OCI-LY7 (cell line): Measurements from ENCODE around the gene ABCC1. TPM values are rescaled to one million over a fixed set of nuclear protein-coding genes. Genes with fewer than 3 reads are reported as not detected.

Source experiments
- BruUV-seq: library from RNA; stranded (reverse); fragments of 400-500 nt; replicated peaks from 2 replicates; lab custom pipeline; 2021; lab: Mats Ljungman, UMichigan
- CTCF ChIA-PET: fragments of 300-600 bp; sonication (Branson Sonifier 250); formaldehyde crosslinking; loops from one replicate; lab custom pipeline; 2022; ENCODE audit warnings: antibody characterized with exemption; ENCODE audit not compliant: unreplicated experiment; lab: Charles Lee
- POLR2A ChIA-PET: fragments of 300-600 bp; sonication (Branson Sonifier 250); formaldehyde crosslinking; loops from one replicate; lab custom pipeline; 2022; ENCODE audit warnings: antibody characterized with exemption; lab: Charles Lee
- DNase-seq: peaks from one replicate; pipeline ENCODE4 v3.0.0-alpha.2; 2015; ENCODE audit warnings: low spot score
- H2AFZ ChIP-seq: fragments of 200-600 bp; sonication (generic), shearing (Covaris generic); 2 replicates; pipeline ENCODE4 v1.6.1; 2014; ENCODE audit warnings: mild to moderate bottlenecking, antibody characterized with exemption, low read length, moderate library complexity
- H3K27ac ChIP-seq: fragments of 200-600 bp; sonication (generic); 2 replicates; pipeline ENCODE4 v1.5.1; 2014; ENCODE audit warnings: mixed run types, low read depth, mild to moderate bottlenecking, moderate library complexity, low read length, inconsistent platforms; ENCODE audit not compliant: poor library complexity, severe bottlenecking
- H3K36me3 ChIP-seq: fragments of 200-600 bp; sonication (generic); 2 replicates; pipeline ENCODE4 v1.6.1; 2014; ENCODE audit warnings: mild to moderate bottlenecking, antibody characterized with exemption, low read length, moderate library complexity, mixed read lengths; ENCODE audit not compliant: insufficient read depth
- H3K4me1 ChIP-seq: fragments of 200-600 bp; sonication (generic); 2 replicates; pipeline ENCODE4 v1.5.1; 2014; ENCODE audit warnings: mild to moderate bottlenecking, low read length; ENCODE audit not compliant: insufficient read depth, poor library complexity, severe bottlenecking
- H3K4me2 ChIP-seq: fragments of 200-600 bp; sonication (generic); 2 replicates; pipeline ENCODE4 v1.6.1; 2014; ENCODE audit warnings: mild to moderate bottlenecking, low read length
- H3K4me3 ChIP-seq: fragments of 200-600 bp; sonication (generic); 2 replicates; pipeline ENCODE4 v1.5.1; 2014; ENCODE audit warnings: mild to moderate bottlenecking, low read depth, low read length; ENCODE audit not compliant: poor library complexity, severe bottlenecking
- H3K79me2 ChIP-seq: fragments of 200-600 bp; sonication (generic); 2 replicates; pipeline ENCODE4 v1.6.1; 2016; ENCODE audit warnings: low read depth, mild to moderate bottlenecking, low read length, moderate library complexity, mixed read lengths; ENCODE audit not compliant: insufficient read depth
- H3K9me2 ChIP-seq: fragments of 200-600 bp; sonication (generic); 2 replicates; pipeline ENCODE4 v1.6.1; 2016; ENCODE audit warnings: mild to moderate bottlenecking, low read length, mixed read lengths; ENCODE audit not compliant: insufficient read depth
- H3K9me3 ChIP-seq: fragments of 200-600 bp; sonication (generic); 2 replicates; pipeline ENCODE4 v1.6.1; 2014; ENCODE audit warnings: mild to moderate bottlenecking, mixed run types, low read length, mixed read lengths
- H4K20me1 ChIP-seq: fragments of 200-600 bp; sonication (generic); 2 replicates; pipeline ENCODE4 v1.6.1; 2014; ENCODE audit warnings: mild to moderate bottlenecking, antibody characterized with exemption, low read length, moderate library complexity, mixed read lengths; ENCODE audit not compliant: insufficient read depth
- EZH2phosphoT487 ChIP-seq: fragments of 200-600 bp; sonication (generic); IDR thresholded peaks from 2 replicates; pipeline ENCODE4 v1.6.1; 2018; ENCODE audit warnings: low read depth, borderline replicate concordance, mild to moderate bottlenecking, mixed run types, antibody characterized with exemption, low read length, moderate library complexity, mixed read lengths
- intact Hi-C: fragments of 100-400 bp; cut with micrococcal nuclease; formaldehyde crosslinking; loops from one replicate; pipeline ENCODE4 v1.10.0; 2022; ENCODE audit not compliant: unreplicated experiment
- total RNA-seq, 2 experiments: library from RNA; depleted of rRNA in 1 of 2; stranded (reverse); fragments of >200 nt in 1 of 2; shearing (Covaris generic) in 1 of 2; gene quantifications; 2 replicates each; pipeline ENCODE4 v1.2.3, GENCODE V29; 2014 to 2022
- TF ChIP-seq, protein P1 (sequence below): fragments of 200-600 bp; sonication (generic); conservative IDR thresholded peaks from 2 replicates; pipeline ENCODE4 v1.5.1; 2014; ENCODE audit warnings: mild to moderate bottlenecking, antibody characterized with exemption, low read length, moderate library complexity, mixed read lengths

ABCC1 gene
- total RNA-seq, 2 experiments from 2014 or later, result 39.9 to 71.8 TPM

DNA sequence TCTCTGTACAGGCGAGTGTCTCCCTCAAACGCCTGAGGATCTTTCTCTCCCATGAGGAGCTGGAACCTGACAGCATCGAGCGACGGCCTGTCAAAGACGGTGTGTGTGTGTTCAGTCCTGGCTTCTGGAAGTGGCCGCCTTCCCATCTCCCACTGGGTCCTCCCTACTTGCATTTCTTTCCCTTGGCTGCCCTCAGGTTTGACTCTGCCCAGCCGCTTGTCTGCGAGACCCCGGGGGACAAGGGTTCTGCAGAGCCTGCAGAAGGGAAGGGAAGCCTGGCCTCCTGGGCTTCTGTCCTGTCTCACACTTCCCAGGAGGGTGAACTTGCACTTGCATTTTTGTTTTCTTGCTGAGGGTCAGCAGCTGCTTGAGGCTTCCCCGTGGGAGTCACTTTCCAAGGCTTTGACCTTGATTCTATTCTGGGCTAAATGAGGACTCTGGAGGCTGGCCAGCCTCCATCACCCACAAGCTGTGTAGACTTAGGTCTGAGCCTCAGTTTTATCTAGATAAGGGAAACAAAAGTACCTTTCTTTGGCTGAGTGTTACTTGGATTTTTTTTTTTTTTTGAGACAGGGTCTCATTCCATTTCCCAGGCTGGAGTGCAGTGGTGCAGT, 122.3 kb downstream of the ABCC1 start:
- H3K9me3 ChIP-seq, result no peaks in the 10 kb centered on the region
- no peaks in the 10 kb centered on the region for H4K20me1 ChIP-seq
- ChIA-PET POLR2A (no interaction called here), CTCF (no interaction called here)
- H3K4me2 ChIP-seq, result no peak overlapping the region
- BruUV-seq, result no TSS peak
- H3K36me3 ChIP-seq, result peaks cover 88% of the 10 kb centered on the region
- no peak overlapping the region for H2AFZ ChIP-seq
- H3K4me1 ChIP-seq, result peaks cover 19% of the 10 kb centered on the region
- H3K79me2 ChIP-seq, result no peaks in the 10 kb centered on the region
- H3K27ac ChIP-seq, result no peak overlapping the region
- TF ChIP-seq EZH2phosphoT487, result no peak
- intact Hi-C loops, result no loop called here
- DNase-seq, result no peak
- no peak overlapping the region for H3K4me3 ChIP-seq
- H3K9me2 ChIP-seq, result no peaks in the 10 kb centered on the region

DNA sequence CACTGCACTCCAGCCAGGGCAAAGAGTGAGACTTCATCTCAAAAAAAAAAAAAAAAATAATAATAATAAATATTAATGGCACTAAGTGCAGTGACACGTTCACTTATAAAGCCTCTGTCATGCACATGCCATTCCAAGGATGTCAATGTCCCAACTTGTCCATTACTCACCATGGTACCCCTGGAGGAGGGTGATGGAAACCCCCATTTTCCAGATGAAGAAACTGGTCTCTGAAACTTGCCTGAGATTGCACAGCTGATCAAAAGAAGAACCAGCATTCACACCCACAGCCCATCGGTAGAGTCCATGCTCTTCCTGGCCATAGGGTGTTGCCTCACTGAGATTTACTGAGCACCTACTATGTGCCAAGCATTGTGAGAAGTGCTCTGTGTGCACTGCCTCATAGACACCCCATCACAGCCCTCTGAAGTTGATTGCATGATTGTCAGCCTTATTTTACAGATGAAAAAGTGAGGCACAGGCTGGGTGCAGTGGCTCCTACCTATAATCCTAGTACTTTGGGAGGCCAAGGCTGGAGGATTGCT, 123.7 kb downstream of the ABCC1 start:
- Histone ChIP-seq H3K9me2 (no peaks in the 10 kb centered on the region), H3K36me3 (peaks cover 87% of the 10 kb centered on the region), H2AFZ (no peak overlapping the region), H3K4me1 (peaks cover 19% of the 10 kb centered on the region), H3K4me3 (no peak overlapping the region), H4K20me1 (no peaks in the 10 kb centered on the region), H3K27ac (no peak overlapping the region), H3K4me2 (no peak overlapping the region), H3K9me3 (no peaks in the 10 kb centered on the region), H3K79me2 (no peaks in the 10 kb centered on the region)
- ChIA-PET POLR2A (interaction anchor here (0.6 to 0.7 kb wide), 2 partner anchors 35 to 1993 kb away, joined by 3 read pairs; no protein-coding TSS in a partner anchor), CTCF (no interaction called here)
- intact Hi-C loops, result no loop called here
- DNase-seq, result no peak
- BruUV-seq, result no TSS peak
- TF ChIP-seq EZH2phosphoT487, result no peak
- TF ChIP-seq, protein P1, sequence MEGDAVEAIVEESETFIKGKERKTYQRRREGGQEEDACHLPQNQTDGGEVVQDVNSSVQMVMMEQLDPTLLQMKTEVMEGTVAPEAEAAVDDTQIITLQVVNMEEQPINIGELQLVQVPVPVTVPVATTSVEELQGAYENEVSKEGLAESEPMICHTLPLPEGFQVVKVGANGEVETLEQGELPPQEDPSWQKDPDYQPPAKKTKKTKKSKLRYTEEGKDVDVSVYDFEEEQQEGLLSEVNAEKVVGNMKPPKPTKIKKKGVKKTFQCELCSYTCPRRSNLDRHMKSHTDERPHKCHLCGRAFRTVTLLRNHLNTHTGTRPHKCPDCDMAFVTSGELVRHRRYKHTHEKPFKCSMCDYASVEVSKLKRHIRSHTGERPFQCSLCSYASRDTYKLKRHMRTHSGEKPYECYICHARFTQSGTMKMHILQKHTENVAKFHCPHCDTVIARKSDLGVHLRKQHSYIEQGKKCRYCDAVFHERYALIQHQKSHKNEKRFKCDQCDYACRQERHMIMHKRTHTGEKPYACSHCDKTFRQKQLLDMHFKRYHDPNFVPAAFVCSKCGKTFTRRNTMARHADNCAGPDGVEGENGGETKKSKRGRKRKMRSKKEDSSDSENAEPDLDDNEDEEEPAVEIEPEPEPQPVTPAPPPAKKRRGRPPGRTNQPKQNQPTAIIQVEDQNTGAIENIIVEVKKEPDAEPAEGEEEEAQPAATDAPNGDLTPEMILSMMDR, result no peak

DNA sequence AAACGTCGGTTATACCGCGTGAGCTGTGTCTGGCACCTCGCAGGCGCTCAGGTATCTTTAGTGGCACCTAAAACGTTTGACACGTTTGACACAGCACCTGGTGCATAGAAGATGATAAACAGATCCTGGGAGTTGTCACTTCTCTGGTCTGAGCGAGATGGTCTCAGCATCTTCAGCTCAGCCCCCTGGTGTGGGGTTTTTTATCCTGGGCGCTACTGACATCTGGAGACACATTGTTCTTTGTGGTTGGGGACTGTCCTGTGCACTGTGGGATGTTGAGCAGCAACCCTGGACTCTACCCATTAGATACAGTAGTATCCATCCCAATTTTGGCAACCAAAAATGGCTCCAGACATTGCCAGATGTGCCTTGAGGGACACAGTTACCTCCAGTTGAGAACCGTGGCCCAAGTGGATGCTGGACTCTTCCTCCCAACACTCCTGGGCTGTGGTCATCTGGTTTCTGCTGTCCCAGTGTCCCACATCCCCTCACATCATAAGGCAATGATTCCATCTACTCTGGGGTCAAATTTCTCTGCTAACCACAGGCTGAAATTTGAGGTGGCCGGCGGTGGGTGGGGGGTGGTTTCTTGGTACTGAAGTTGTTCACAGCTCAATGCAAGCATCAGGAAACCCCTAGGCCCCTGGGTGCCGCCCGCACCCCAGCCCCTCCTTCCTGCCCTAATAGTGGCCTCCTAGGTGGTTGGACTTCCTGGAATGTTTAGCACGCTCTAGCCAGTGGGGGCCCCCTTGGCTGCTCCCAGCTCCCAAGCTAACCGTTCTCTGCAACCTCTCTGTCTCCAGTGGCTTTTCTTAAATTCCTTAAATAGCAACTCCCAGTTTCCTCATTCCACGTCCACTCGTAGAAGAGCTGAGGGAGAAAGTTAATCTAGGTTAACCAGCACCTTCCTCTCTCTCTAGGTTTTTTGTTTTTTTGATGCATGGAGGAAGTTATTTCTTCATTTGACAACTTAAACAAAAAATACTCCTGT, 124.8 kb downstream of the ABCC1 start:
- H2AFZ ChIP-seq, result no peak overlapping the region
- DNase-seq, result peak; percentile 20
- BruUV-seq, result no TSS peak
- ChIA-PET POLR2A (no interaction called here), CTCF (no interaction called here)
- no peaks in the 10 kb centered on the region for H3K79me2 ChIP-seq
- H4K20me1 ChIP-seq, result no peaks in the 10 kb centered on the region
- no peak for TF ChIP-seq EZH2phosphoT487
- TF ChIP-seq, protein P1, result 0 out of 2 replicates have a peak, but pooled peaks have one; percentile 26
- peak overlapping the region; percentile 43 for H3K27ac ChIP-seq
- H3K4me1 ChIP-seq, result peaks cover 19% of the 10 kb centered on the region
- no peaks in the 10 kb centered on the region for H3K9me2 ChIP-seq
- intact Hi-C loops, result no loop called here
- peak overlapping the region; percentile 18; the same call in 1 of the 2 replicates for H3K4me2 ChIP-seq
- H3K9me3 ChIP-seq, result no peaks in the 10 kb centered on the region
- no peak overlapping the region for H3K4me3 ChIP-seq
- H3K36me3 ChIP-seq, result peaks cover 90% of the 10 kb centered on the region
